AG04449 (cell line): ENCODE measurements around the gene TARS3.

ENCODE experiments used
- CTCF ChIA-PET: fragments of 350-600 bp; formaldehyde crosslinking; extraction: SDS; loops from one replicate; lab custom pipeline; 2021; ENCODE audit warnings: antibody characterized with exemption; lab: Yijun Ruan, JAX
- POLR2A ChIA-PET: fragments of 400-600, 350-600 bp; formaldehyde crosslinking; extraction: SDS; loops from one replicate; lab custom pipeline; 2020; ENCODE audit warnings: antibody characterized with exemption, inconsistent platforms; lab: Yijun Ruan, JAX
- DNase-seq: peaks from one replicate; pipeline ENCODE4 v3.0.0-alpha.2; 2010; ENCODE audit warnings: low read depth, low spot score
- H3K4me3 ChIP-seq: 2 replicates; pipeline ENCODE4 v1.5.1; 2011; ENCODE audit warnings: low read depth, mild to moderate bottlenecking, control low read depth, low read length
- TF ChIP-seq, protein P1 (sequence below): IDR thresholded peaks from one replicate; pipeline ENCODE4 v1.5.1; 2011; ENCODE audit warnings: mild to moderate bottlenecking, moderate library complexity, low read length, control low read depth, inconsistent platforms; ENCODE audit not compliant: insufficient read depth; ENCODE audit errors: missing control alignments

TARS3 gene

DNA sequence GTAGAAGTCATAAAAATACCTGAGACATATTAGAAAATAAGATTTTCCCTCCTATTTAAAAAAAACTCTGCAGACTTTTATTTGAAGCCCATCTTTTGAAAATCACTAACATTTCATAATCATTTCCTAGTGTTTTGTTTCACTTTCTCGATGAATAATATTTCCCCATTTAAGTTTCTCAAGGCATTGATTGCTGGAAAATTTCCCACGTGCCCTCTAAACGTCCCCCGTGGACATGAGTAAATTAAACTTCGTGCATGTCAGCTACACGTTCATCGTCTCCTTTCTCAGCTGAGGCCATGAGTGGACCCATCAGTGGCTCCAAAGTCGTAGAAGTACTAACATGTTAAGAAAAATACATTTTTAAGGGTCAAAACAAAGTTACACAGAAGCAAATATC is 70.1 kb downstream of the TARS3 start:
- DNase-seq: no peak
- H3K4me3 ChIP-seq: no peak overlapping the region
- ChIA-PET CTCF (interaction anchor here (0.8 to 2.2 kb wide), 9 partner anchors 9 to 369 kb away, joined by 3 to 10 read pairs (median 5); no protein-coding TSS in a partner anchor), POLR2A (no interaction called here)
- TF ChIP-seq, protein P1, sequence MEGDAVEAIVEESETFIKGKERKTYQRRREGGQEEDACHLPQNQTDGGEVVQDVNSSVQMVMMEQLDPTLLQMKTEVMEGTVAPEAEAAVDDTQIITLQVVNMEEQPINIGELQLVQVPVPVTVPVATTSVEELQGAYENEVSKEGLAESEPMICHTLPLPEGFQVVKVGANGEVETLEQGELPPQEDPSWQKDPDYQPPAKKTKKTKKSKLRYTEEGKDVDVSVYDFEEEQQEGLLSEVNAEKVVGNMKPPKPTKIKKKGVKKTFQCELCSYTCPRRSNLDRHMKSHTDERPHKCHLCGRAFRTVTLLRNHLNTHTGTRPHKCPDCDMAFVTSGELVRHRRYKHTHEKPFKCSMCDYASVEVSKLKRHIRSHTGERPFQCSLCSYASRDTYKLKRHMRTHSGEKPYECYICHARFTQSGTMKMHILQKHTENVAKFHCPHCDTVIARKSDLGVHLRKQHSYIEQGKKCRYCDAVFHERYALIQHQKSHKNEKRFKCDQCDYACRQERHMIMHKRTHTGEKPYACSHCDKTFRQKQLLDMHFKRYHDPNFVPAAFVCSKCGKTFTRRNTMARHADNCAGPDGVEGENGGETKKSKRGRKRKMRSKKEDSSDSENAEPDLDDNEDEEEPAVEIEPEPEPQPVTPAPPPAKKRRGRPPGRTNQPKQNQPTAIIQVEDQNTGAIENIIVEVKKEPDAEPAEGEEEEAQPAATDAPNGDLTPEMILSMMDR: no peak

DNA sequence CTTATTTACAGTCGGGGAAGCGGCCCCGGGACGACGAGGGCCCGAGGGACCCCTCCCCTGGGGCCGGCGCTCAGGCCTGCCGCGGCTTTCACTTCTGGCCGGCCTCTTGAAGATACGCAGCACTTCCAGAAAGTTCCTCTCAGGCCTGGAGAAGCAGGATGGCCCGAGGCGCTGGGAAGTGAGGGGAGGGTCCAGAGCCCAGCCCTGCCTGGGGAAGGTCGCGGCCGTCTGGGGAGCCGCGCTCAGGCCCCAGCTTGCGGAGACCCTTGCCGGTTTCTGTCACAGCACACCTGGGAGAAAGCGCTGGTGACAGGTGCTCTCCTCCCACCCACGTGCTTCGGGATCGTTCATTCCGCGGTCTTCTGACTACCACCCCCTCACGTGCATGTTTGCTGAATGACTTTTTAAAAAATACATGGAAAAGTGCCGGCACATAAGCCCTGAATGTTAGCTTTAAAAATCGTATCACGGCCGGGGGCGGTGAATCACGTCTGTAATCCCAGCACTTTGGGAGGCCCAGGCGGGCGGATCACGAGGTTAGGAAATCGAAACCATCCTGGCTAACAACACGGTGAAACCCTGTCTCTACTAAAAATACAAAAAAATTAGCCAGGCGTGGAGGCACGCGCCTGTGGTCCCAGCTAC is 71.4 kb downstream of the TARS3 start:
- TF ChIP-seq, protein P1: no peak
- ChIA-PET CTCF (interaction anchor here (1.1 to 2.2 kb wide), 10 partner anchors 10 to 368 kb away, joined by 3 to 10 read pairs (median 4); partner anchors contain the start of gene TARS3), POLR2A (no interaction called here)
- no peak for DNase-seq
- peak overlapping the region; percentile 93 for H3K4me3 ChIP-seq

DNA sequence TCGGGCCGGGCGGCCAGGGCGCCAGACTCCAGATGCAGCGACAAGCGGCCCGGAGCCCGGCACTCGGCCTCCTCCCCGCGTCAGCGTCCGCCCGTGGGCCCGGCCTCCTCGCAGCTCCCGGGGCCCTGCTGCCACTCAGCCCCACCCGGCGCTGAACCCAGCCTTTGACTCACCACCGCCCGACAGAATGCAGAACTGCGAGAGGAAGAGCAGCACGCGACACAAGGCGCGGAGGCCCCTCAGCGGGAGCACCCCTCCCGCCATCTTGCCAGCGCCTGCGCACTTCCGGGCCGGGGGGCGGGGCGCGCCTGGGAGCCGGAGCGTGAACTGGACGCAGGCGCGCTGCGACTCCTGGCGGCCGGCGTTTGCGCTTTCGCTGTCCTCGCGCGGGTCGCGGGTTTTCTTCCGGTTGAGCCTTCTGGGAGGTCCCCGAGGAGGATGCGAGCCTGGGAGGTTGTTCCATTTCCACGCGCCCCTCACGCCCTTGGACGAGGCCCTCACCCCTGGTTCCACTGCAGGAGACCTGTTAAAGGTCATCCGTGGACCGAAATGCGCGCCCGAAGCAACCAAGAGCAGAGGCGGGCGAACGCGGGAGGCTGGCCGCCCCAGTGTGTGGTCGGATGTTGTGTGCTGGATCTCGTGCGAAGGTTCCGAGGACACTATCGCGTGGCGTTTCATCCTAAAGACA is 72.0 kb downstream of the TARS3 start, which contains the start of gene TM2D3:
Gene TM2D3 (minus strand): TSS at position 284 of the 688 bp plus-strand sequence. CDS start 20 bp downstream, at position 264.
- TF ChIP-seq, protein P1: peak; percentile 88
- peak within 1 kb of the TSS; percentile 93 for H3K4me3 ChIP-seq
- ChIA-PET CTCF (interaction anchor here (0.7 to 2.2 kb wide), 13 partner anchors 9 to 363 kb away, joined by 3 to 13 read pairs (median 5); partner anchors contain the start of gene TARS3), POLR2A (interaction anchor here (0.8 kb wide), 1 partner anchor 25 kb away, joined by 5 read pairs; no protein-coding TSS in a partner anchor)
- DNase-seq: no peak

DNA sequence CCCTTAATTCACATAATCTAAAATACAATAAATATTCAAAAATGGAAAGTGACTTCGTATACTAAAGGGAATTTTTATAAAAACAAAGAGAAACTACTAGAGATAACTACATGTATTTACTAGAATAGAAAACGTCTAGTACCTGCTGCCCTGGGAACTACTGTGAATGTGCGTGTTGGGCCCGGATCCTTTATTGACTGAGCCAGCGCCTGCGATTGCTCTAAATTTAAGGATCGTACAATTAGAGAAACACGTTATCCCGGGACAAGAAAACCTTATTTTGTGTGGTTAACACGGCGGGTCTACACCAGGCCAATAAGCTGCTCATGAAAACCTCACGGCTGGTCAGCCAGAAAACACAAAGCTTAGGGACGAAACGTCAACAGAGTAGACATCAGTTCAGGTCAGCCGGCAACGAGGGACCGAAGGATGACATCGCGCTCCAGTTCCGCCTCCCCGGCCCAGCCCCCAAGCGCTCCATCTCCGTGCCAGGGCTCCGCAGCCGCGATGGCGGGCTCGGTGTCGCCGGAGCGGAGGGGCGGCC is 72.6 kb downstream of the TARS3 start:
- ChIA-PET POLR2A (interaction anchor here (0.8 kb wide), 1 partner anchor 25 kb away, joined by 5 read pairs; no protein-coding TSS in a partner anchor), CTCF (interaction anchor here (0.7 to 1.3 kb wide), 6 partner anchors 9 to 354 kb away, joined by 3 to 13 read pairs (median 4); no protein-coding TSS in a partner anchor)
- DNase-seq: no peak
- TF ChIP-seq, protein P1: no peak
- peak overlapping the region; percentile 93 for H3K4me3 ChIP-seq

DNA sequence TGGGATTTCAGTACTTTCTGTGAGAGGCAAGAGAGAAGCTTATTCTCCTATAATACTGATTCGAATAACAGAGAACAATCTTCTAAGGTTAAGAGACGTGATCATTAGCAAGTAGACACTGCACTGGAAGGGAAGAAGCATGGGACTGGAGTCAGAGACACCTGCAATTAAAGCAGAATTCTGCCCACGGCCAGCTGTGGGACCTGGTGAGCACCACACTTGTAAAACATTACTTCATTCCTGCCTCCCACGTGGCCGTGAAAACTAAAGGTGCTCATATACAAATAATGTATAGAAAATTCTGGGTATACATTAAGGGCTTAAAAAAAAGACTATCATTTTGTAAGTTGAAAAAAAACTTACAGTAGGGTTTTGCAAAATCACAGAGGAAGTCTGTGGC is 74.1 kb downstream of the TARS3 start:
- TF ChIP-seq, protein P1: no peak
- POLR2A ChIA-PET: no interaction called here
- H3K4me3 ChIP-seq: no peak overlapping the region
- CTCF ChIA-PET: interaction anchor here (1.0 to 3.8 kb wide), 5 partner anchors 9 to 350 kb away, joined by 3 to 41 read pairs (median 3); no protein-coding TSS in a partner anchor
- DNase-seq: no peak
